DND-41 (cell line): ENCODE results near the gene UBE2J1.

ENCODE experiments used
- EZH2 ChIP-seq: IDR thresholded peaks from 3 replicates; pipeline ENCODE4 v1.6.1; 2012; ENCODE audit warnings: borderline replicate concordance, low read depth, mild to moderate bottlenecking, moderate library complexity, low read length, inconsistent platforms; ENCODE audit not compliant: severe bottlenecking
- TF ChIP-seq, protein P1 (sequence below): IDR thresholded peaks from 2 replicates; pipeline ENCODE4 v1.5.1; 2012; ENCODE audit warnings: borderline replicate concordance, low read length, moderate library complexity, mild to moderate bottlenecking; ENCODE audit not compliant: poor library complexity, severe bottlenecking; ENCODE audit errors: extremely low read depth

DNA sequence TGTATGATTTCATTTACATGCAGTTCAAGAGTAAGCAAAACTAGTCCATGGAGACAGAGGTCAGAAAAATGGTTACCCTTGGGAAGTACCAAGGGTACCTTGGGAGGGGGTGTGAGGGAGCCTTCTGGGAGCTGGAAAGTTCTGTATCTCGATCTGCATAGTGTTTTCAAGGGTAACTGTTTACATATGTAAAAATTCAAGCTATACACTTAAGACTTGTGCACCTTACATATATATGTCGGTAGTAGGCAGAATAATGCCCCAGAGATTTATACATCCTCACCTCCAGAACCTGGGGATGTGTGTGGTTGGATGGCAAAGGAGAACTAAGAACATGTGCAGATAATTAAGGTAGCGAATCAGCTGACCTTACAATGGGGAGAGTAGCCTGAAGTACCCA, 68.4 kb downstream of the UBE2J1 start:
- TF ChIP-seq, protein P1, sequence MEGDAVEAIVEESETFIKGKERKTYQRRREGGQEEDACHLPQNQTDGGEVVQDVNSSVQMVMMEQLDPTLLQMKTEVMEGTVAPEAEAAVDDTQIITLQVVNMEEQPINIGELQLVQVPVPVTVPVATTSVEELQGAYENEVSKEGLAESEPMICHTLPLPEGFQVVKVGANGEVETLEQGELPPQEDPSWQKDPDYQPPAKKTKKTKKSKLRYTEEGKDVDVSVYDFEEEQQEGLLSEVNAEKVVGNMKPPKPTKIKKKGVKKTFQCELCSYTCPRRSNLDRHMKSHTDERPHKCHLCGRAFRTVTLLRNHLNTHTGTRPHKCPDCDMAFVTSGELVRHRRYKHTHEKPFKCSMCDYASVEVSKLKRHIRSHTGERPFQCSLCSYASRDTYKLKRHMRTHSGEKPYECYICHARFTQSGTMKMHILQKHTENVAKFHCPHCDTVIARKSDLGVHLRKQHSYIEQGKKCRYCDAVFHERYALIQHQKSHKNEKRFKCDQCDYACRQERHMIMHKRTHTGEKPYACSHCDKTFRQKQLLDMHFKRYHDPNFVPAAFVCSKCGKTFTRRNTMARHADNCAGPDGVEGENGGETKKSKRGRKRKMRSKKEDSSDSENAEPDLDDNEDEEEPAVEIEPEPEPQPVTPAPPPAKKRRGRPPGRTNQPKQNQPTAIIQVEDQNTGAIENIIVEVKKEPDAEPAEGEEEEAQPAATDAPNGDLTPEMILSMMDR = no peak
- TF ChIP-seq EZH2 = no peak
